K562 (cell line): ENCODE results near the gene PLA2G2C. TPM values are rescaled to one million over a fixed set of nuclear protein-coding genes. Genes with fewer than 3 reads are reported as not detected.

Experiments used
- HDAC2 ChIP-seq: fragments of 450-650 bp; IDR thresholded peaks from 2 replicates; pipeline ENCODE4 v1.6.1; 2016; ENCODE audit warnings: mild to moderate bottlenecking
- MCM7 ChIP-seq, 2 experiments: fragments of 450-650 bp; IDR thresholded peaks; 2 replicates each; pipeline ENCODE4 v1.6.1; 2016 to 2018
- NCOR1 ChIP-seq: fragments of 450-650 bp; IDR thresholded peaks from 2 replicates; pipeline ENCODE4 v1.6.1; 2016; ENCODE audit warnings: mild to moderate bottlenecking, moderate library complexity
- POLR2G ChIP-seq: fragments of 200-400 bp; formaldehyde crosslinking; IDR thresholded peaks from 2 replicates; pipeline ENCODE4 v1.6.1; 2017; ENCODE audit warnings: low read depth, mild to moderate bottlenecking, antibody characterized with exemption, low read length, moderate library complexity
- THRAP3 ChIP-seq: fragments of 450-650 bp; IDR thresholded peaks from 2 replicates; pipeline ENCODE4 v1.6.1; 2016; ENCODE audit warnings: mild to moderate bottlenecking, inconsistent platforms, borderline replicate concordance
- polyA plus RNA-seq, 8 experiments: library from polyadenylated mRNA; depleted of rRNA in 4 of 8; stranded (reverse) in 5 of 8; unstranded in 3 of 8; fragments of >200 nt; fragmentation: Nextera tagmentation in 2 of 8; fragmentation: Illumina TruSeq in 1 of 8; extraction: Ambion mirVana in 2 of 8; extraction: Trizol in 1 of 8; gene quantifications; 2 replicates each; pipeline versions ENCODE4 v1.2.1 to v1.2.3, GENCODE V29; 2011 to 2014; ENCODE audit warnings: inconsistent platforms in 1 of 8, missing spikeins in 1 of 8
- total RNA-seq, 7 experiments: library from RNA; depleted of rRNA in 6 of 7; stranded (reverse); fragments of >200 nt in 6 of 7; fragmentation: Illumina TruSeq in 2 of 7; extraction: Trizol in 2 of 7; gene quantifications; 2 replicates each; pipeline versions ENCODE4 v1.2.1 to v1.2.3, GENCODE V29; 2011 to 2021; ENCODE audit warnings: low replicate concordance in 1 of 7
- TF ChIP-seq, protein P1 (sequence below): sonication (generic); formaldehyde crosslinking; IDR thresholded peaks from 2 replicates; pipeline ENCODE4 v1.4.0; 2020; ENCODE audit warnings: mild to moderate bottlenecking, missing genetic modification reagents
- TF ChIP-seq, protein P2 (sequence below), 2 experiments: IDR thresholded peaks; 2 replicates each; pipeline ENCODE4 v1.6.1; 2012; ENCODE audit warnings: improper control_type of control experiment in 2 of 2, low read depth in 2 of 2, low read length in 2 of 2, borderline replicate concordance in 1 of 2
- TF ChIP-seq, protein P3 (sequence below): sonication (generic); formaldehyde crosslinking; IDR thresholded peaks from 2 replicates; pipeline ENCODE4 v1.8.1; 2023; ENCODE audit warnings: mild to moderate bottlenecking, missing genetic modification reagents
- TF ChIP-seq, protein P4 (sequence below): fragments of 250-450 bp; sonication (Bioruptor Pico); IDR thresholded peaks from 2 replicates; pipeline ENCODE4 v1.4.0; 2020
- TF ChIP-seq, protein P5 (sequence below): IDR thresholded peaks from 3 replicates; pipeline ENCODE4 v1.6.1; 2011; ENCODE audit warnings: borderline replicate concordance, mild to moderate bottlenecking, moderate library complexity; ENCODE audit not compliant: insufficient read length; ENCODE audit errors: extremely low read depth

Gene PLA2G2C
- total and polyA plus RNA-seq, 9 of the 15 experiments (the other 6 are each of a cell fraction or from before 2014, with no cell fraction given) = 0.14 to 0.49 (median 0.21) TPM

DNA sequence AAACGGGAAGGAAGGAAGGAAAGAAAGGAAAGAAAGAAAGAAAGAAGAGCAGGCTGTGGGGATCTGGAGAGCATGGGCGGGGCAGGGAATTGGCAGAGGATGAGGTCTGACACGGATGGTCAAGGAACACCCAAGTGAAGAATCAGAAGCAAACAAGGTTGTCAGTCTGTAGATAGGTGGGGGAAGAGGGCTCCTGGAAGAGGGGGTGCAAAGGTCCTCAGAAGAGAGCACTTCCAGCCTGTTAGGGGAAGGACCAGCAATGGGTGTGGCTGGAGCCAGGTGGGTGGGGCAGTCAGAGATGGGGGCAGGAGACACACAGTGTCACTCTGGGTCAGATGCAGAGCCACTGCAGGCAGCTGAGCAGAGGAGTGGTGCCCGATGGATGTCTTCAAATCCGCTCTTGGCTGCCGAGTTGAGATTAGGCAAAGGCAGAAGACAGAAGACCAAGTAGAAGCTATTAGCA lies 11.0 kb upstream of the PLA2G2C start (continued):
- TF ChIP-seq, protein P1, sequence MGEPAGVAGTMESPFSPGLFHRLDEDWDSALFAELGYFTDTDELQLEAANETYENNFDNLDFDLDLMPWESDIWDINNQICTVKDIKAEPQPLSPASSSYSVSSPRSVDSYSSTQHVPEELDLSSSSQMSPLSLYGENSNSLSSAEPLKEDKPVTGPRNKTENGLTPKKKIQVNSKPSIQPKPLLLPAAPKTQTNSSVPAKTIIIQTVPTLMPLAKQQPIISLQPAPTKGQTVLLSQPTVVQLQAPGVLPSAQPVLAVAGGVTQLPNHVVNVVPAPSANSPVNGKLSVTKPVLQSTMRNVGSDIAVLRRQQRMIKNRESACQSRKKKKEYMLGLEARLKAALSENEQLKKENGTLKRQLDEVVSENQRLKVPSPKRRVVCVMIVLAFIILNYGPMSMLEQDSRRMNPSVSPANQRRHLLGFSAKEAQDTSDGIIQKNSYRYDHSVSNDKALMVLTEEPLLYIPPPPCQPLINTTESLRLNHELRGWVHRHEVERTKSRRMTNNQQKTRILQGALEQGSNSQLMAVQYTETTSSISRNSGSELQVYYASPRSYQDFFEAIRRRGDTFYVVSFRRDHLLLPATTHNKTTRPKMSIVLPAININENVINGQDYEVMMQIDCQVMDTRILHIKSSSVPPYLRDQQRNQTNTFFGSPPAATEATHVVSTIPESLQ = no peak
- TF ChIP-seq, protein P2, sequence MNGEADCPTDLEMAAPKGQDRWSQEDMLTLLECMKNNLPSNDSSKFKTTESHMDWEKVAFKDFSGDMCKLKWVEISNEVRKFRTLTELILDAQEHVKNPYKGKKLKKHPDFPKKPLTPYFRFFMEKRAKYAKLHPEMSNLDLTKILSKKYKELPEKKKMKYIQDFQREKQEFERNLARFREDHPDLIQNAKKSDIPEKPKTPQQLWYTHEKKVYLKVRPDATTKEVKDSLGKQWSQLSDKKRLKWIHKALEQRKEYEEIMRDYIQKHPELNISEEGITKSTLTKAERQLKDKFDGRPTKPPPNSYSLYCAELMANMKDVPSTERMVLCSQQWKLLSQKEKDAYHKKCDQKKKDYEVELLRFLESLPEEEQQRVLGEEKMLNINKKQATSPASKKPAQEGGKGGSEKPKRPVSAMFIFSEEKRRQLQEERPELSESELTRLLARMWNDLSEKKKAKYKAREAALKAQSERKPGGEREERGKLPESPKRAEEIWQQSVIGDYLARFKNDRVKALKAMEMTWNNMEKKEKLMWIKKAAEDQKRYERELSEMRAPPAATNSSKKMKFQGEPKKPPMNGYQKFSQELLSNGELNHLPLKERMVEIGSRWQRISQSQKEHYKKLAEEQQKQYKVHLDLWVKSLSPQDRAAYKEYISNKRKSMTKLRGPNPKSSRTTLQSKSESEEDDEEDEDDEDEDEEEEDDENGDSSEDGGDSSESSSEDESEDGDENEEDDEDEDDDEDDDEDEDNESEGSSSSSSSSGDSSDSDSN (IDR thresholded peaks at IDR 0.05; ENCODE audit: borderline replicate concordance in 1 of 2, low read depth in 2 of 2, low read length in 2 of 2) = no peak
- TF ChIP-seq HDAC2 (peak; percentile 72; the same call in 1 of the 2 replicates), MCM7 (IDR thresholded peaks at IDR 0.05) (no peak), NCOR1 (peak; percentile 77), THRAP3 (no peak), POLR2G (no peak)
- TF ChIP-seq, protein P3, sequence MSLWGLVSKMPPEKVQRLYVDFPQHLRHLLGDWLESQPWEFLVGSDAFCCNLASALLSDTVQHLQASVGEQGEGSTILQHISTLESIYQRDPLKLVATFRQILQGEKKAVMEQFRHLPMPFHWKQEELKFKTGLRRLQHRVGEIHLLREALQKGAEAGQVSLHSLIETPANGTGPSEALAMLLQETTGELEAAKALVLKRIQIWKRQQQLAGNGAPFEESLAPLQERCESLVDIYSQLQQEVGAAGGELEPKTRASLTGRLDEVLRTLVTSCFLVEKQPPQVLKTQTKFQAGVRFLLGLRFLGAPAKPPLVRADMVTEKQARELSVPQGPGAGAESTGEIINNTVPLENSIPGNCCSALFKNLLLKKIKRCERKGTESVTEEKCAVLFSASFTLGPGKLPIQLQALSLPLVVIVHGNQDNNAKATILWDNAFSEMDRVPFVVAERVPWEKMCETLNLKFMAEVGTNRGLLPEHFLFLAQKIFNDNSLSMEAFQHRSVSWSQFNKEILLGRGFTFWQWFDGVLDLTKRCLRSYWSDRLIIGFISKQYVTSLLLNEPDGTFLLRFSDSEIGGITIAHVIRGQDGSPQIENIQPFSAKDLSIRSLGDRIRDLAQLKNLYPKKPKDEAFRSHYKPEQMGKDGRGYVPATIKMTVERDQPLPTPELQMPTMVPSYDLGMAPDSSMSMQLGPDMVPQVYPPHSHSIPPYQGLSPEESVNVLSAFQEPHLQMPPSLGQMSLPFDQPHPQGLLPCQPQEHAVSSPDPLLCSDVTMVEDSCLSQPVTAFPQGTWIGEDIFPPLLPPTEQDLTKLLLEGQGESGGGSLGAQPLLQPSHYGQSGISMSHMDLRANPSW (CRISPR knock-in tag) = no peak
- TF ChIP-seq, protein P4, sequence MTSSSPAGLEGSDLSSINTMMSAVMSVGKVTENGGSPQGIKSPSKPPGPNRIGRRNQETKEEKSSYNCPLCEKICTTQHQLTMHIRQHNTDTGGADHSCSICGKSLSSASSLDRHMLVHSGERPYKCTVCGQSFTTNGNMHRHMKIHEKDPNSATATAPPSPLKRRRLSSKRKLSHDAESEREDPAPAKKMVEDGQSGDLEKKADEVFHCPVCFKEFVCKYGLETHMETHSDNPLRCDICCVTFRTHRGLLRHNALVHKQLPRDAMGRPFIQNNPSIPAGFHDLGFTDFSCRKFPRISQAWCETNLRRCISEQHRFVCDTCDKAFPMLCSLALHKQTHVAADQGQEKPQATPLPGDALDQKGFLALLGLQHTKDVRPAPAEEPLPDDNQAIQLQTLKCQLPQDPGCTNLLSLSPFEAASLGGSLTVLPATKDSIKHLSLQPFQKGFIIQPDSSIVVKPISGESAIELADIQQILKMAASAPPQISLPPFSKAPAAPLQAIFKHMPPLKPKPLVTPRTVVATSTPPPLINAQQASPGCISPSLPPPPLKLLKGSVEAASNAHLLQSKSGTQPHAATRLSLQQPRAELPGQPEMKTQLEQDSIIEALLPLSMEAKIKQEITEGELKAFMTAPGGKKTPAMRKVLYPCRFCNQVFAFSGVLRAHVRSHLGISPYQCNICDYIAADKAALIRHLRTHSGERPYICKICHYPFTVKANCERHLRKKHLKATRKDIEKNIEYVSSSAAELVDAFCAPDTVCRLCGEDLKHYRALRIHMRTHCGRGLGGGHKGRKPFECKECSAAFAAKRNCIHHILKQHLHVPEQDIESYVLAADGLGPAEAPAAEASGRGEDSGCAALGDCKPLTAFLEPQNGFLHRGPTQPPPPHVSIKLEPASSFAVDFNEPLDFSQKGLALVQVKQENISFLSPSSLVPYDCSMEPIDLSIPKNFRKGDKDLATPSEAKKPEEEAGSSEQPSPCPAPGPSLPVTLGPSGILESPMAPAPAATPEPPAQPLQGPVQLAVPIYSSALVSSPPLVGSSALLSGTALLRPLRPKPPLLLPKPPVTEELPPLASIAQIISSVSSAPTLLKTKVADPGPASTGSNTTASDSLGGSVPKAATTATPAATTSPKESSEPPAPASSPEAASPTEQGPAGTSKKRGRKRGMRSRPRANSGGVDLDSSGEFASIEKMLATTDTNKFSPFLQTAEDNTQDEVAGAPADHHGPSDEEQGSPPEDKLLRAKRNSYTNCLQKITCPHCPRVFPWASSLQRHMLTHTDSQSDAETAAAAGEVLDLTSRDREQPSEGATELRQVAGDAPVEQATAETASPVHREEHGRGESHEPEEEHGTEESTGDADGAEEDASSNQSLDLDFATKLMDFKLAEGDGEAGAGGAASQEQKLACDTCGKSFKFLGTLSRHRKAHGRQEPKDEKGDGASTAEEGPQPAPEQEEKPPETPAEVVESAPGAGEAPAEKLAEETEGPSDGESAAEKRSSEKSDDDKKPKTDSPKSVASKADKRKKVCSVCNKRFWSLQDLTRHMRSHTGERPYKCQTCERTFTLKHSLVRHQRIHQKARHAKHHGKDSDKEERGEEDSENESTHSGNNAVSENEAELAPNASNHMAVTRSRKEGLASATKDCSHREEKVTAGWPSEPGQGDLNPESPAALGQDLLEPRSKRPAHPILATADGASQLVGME (CRISPR knock-in tag) = 0 out of 2 replicates have a peak, but pooled peaks have one; percentile 72
- TF ChIP-seq, protein P5, sequence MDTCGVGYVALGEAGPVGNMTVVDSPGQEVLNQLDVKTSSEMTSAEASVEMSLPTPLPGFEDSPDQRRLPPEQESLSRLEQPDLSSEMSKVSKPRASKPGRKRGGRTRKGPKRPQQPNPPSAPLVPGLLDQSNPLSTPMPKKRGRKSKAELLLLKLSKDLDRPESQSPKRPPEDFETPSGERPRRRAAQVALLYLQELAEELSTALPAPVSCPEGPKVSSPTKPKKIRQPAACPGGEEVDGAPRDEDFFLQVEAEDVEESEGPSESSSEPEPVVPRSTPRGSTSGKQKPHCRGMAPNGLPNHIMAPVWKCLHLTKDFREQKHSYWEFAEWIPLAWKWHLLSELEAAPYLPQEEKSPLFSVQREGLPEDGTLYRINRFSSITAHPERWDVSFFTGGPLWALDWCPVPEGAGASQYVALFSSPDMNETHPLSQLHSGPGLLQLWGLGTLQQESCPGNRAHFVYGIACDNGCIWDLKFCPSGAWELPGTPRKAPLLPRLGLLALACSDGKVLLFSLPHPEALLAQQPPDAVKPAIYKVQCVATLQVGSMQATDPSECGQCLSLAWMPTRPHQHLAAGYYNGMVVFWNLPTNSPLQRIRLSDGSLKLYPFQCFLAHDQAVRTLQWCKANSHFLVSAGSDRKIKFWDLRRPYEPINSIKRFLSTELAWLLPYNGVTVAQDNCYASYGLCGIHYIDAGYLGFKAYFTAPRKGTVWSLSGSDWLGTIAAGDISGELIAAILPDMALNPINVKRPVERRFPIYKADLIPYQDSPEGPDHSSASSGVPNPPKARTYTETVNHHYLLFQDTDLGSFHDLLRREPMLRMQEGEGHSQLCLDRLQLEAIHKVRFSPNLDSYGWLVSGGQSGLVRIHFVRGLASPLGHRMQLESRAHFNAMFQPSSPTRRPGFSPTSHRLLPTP = no peak
